K562 (cell line): Measurements from ENCODE around the gene ATPAF2.

ENCODE experiments used
- CBX5 ChIP-seq: IDR thresholded peaks from 2 replicates; pipeline ENCODE4 v1.6.1; 2014; ENCODE audit warnings: low read depth, borderline replicate concordance
- IFI16 ChIP-seq: fragments of 250-450 bp; sonication (Bioruptor Pico); IDR thresholded peaks from 2 replicates; pipeline ENCODE4 v2.1.2; 2022; ENCODE audit warnings: mild to moderate bottlenecking, inconsistent platforms
- KAT2B ChIP-seq: IDR thresholded peaks from one replicate; pipeline ENCODE4 v1.6.1; 2012; ENCODE audit warnings: low read depth, mild to moderate bottlenecking, control low read depth, inconsistent platforms, low read length, moderate library complexity
- ZBTB8A ChIP-seq: fragments of 450-650 bp; IDR thresholded peaks from 2 replicates; pipeline ENCODE4 v1.6.1; 2018; ENCODE audit warnings: mild to moderate bottlenecking, moderate library complexity; ENCODE audit not compliant: partially characterized antibody
- ZNF3 ChIP-seq: fragments of 250-450 bp; sonication (Bioruptor Pico); IDR thresholded peaks from 2 replicates; pipeline ENCODE4 v1.5.0; 2021; ENCODE audit warnings: mild to moderate bottlenecking, moderate library complexity
- TF ChIP-seq, protein P1 (sequence below): IDR thresholded peaks from 2 replicates; pipeline ENCODE4 v1.6.1; 2014; ENCODE audit warnings: antibody characterized with exemption
- TF ChIP-seq, protein P2 (sequence below), 3 experiments: IDR thresholded peaks in 2 of 3; conservative IDR thresholded peaks in 1 of 3; 2 replicates each; pipeline ENCODE4 v1.5.1; 2011 to 2012; ENCODE audit warnings: low read length in 3 of 3, mild to moderate bottlenecking in 3 of 3, control low read depth in 2 of 3, improper control_type of control experiment in 1 of 3, inconsistent platforms in 1 of 3, low read depth in 1 of 3, mixed read lengths in 1 of 3, moderate library complexity in 1 of 3; ENCODE audit not compliant: insufficient read depth in 2 of 3

DNA sequence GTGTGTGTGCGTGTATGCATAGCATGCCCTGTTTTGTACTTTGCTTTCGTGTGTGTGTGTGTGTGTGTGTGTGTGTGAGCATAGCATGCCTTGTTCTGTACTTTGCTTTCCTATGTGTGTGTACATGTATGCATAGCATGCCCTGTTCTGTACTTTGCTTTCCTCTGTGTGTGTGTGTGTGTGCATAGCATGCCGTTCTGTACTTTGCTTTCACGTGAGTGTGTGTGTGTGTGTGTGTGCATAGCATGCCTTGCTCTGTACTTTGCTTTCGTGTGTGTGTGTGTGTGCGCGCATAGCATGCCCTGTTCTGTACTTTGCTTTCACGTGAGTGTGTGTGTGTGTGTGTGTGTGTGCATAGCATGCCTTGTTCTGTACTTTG is 38.9 kb downstream of the ATPAF2 start:
- TF ChIP-seq, protein P1, sequence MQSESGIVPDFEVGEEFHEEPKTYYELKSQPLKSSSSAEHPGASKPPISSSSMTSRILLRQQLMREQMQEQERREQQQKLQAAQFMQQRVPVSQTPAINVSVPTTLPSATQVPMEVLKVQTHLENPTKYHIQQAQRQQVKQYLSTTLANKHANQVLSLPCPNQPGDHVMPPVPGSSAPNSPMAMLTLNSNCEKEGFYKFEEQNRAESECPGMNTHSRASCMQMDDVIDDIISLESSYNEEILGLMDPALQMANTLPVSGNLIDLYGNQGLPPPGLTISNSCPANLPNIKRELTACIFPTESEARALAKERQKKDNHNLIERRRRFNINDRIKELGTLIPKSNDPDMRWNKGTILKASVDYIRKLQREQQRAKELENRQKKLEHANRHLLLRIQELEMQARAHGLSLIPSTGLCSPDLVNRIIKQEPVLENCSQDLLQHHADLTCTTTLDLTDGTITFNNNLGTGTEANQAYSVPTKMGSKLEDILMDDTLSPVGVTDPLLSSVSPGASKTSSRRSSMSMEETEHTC = no peak
- TF ChIP-seq IFI16 = no peak
- TF ChIP-seq ZBTB8A = no peak
- TF ChIP-seq ZNF3 (CRISPR knock-in tag) = no peak
- no peak for TF ChIP-seq CBX5
- TF ChIP-seq, protein P2, sequence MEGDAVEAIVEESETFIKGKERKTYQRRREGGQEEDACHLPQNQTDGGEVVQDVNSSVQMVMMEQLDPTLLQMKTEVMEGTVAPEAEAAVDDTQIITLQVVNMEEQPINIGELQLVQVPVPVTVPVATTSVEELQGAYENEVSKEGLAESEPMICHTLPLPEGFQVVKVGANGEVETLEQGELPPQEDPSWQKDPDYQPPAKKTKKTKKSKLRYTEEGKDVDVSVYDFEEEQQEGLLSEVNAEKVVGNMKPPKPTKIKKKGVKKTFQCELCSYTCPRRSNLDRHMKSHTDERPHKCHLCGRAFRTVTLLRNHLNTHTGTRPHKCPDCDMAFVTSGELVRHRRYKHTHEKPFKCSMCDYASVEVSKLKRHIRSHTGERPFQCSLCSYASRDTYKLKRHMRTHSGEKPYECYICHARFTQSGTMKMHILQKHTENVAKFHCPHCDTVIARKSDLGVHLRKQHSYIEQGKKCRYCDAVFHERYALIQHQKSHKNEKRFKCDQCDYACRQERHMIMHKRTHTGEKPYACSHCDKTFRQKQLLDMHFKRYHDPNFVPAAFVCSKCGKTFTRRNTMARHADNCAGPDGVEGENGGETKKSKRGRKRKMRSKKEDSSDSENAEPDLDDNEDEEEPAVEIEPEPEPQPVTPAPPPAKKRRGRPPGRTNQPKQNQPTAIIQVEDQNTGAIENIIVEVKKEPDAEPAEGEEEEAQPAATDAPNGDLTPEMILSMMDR (IDR thresholded peaks at IDR 0.05 in 2 of 3, conservative IDR thresholded peaks at IDR 0.05 in 1 of 3; ENCODE audit: insufficient read depth in 2 of 3, low read depth in 1 of 3, low read length in 3 of 3) = no peak
- TF ChIP-seq KAT2B = no peak
